ENCODE measurements around the gene BMP4.
"Not testable (repeated sequence)": the region's sequence is repeated elsewhere in the genome, so short reads cannot be mapped to it uniquely, and the experiment has no call there.

The BMP4 gene

DNA sequence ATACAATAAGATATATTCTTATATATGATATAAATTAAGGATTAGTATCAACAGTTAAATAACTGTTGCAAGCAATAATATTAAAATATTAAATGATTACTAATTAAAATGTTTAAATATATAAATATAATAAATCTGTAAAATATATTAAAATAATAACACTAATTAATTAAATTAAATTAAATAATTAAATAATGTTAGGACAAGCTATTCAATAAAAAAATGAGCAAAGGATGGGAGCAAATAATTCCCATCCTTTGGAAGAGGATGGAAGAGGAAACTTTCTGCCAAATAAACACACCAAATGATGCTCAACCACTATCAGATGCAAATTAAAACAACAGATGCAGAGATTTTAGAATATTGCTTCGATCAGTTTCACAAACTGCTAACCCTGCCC lies 39.4 kb upstream of the BMP4 start:
- H3K4me3 ChIP-seq (ENCODE audit: low read length), result no peak overlapping the region
- TF ChIP-seq, protein P1, sequence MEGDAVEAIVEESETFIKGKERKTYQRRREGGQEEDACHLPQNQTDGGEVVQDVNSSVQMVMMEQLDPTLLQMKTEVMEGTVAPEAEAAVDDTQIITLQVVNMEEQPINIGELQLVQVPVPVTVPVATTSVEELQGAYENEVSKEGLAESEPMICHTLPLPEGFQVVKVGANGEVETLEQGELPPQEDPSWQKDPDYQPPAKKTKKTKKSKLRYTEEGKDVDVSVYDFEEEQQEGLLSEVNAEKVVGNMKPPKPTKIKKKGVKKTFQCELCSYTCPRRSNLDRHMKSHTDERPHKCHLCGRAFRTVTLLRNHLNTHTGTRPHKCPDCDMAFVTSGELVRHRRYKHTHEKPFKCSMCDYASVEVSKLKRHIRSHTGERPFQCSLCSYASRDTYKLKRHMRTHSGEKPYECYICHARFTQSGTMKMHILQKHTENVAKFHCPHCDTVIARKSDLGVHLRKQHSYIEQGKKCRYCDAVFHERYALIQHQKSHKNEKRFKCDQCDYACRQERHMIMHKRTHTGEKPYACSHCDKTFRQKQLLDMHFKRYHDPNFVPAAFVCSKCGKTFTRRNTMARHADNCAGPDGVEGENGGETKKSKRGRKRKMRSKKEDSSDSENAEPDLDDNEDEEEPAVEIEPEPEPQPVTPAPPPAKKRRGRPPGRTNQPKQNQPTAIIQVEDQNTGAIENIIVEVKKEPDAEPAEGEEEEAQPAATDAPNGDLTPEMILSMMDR (conservative IDR thresholded peaks at IDR 0.05; ENCODE audit: low read depth, low read length), result no peak

DNA sequence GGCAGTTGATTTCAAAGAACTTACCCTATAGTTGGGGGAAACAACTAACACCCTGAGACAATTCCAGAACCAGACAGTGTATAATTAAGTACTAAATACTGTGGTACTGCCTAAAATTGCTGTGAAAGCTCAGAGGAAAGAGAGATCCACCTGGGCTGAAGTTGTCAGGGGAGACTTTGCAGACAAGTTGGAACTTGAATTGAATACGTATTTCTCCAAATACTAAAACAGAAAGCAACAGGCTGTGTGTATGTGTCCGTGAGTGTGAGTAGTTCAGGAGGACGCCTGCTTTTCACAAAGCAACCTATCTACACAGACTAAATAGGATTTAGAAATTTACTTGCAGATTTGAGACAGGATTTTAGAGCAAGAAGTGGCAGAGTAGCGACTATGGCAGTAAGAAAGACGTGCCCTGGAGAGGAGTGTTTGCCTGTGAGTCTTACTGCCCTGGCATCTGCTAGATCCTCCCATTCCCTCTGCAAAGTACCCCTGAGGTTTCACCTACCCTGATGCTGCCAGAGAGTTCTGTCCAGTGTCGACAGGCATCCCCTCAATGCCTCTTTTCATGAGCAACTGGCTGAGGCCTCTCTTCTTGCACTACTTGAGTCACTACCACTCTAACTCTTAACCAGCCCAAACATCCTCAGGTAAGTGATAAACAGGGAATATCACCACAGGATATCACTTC lies 37.4 kb upstream of the BMP4 start:
- TF ChIP-seq, protein P1 (conservative IDR thresholded peaks at IDR 0.05; ENCODE audit: low read depth, low read length), result no peak
- no peak overlapping the region for H3K4me3 ChIP-seq (ENCODE audit: low read length)
- DNase-seq (ENCODE audit: low read depth), result no peak

More for the DNA sequence above, 39.4 kb upstream of the BMP4 start:
- DNase-seq (ENCODE audit: low read depth), result no peak

DNA sequence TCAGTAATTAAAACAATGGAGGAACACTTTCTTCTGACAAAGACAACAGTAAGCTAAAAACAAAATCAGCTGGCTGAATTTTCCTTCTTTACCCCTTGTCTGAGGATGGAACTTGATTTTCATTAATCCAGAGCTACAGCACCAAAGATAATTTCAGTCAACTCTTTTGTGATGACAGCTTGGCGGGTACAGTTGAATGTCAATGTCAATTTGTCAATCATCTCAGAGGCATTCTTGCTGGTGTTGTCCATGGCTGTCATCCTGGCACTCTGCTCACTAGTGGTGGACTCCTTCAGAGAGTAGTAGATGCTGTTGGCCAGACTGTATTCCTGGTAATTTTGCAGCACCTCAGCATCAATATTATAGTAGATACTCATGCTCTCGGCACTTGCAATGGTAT lies 34.4 kb upstream of the BMP4 start:
- H3K4me3 ChIP-seq (ENCODE audit: low read length), result no peak overlapping the region
- TF ChIP-seq, protein P1 (conservative IDR thresholded peaks at IDR 0.05; ENCODE audit: low read depth, low read length), result no peak
- DNase-seq (ENCODE audit: low read depth), result no peak

DNA sequence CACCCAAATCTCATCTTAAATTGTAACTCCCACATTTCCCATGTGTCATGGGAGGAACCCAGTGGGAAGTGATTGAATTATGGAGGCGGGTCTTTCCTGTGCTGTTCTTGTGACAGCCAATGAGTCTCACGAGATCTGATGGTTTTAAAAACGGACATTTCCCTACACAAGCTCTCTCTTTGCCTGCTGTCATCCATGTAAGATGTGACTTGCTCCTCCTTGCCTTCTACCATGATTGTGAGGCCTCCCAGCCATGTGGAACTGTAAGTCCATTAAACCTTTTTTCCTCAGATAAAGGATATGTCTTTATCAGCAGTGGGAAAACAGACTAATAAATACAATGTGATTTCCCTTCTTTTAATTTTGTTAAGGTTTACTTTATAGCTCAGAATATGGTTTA lies 30.1 kb upstream of the BMP4 start:
- not testable (repeated sequence) for H3K4me3 ChIP-seq (ENCODE audit: low read length); DNase-seq (ENCODE audit: low read depth)

DNA sequence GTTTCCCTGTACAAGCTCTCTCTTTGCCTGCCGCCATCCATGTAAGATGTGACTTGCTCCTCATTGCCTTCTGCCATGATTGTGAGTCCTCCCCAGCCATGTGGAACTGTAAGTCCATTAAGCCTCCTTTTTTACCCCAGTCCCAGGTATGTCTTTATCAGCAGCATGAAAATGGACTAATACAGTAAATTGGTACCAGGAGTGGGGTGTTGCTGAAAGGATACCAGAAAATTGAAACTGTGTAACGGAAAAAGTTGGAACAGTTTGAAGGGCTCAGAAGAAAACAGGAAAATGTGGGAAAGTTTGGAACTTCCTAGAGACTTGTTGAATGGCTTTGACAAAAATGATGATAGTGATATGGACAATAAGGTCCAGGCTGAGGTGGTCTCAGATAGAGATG lies 28.3 kb upstream of the BMP4 start:
- DNase-seq (ENCODE audit: low read depth), result not testable (repeated sequence)

DNA sequence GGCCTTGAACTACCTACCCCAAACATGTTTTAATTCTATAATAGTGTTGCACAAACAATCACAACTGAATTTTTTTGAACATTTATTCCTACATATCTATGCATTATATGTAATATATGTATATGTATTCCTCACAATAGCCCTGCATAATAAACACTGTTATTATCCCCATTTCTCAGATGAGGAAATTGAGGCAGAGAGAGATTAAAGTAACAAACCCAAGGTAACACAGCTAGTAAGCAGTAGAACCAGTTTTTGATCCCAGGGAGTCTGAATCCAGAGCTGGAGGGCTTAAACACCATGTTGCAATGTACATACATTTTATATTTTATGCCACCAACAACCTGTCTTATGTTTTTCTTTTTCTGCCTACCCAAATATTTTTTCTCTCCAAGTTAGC lies 26.5 kb upstream of the BMP4 start:
- no peak overlapping the region for H3K4me3 ChIP-seq (ENCODE audit: low read length)
- DNase-seq (ENCODE audit: low read depth), result no peak
- TF ChIP-seq, protein P1 (conservative IDR thresholded peaks at IDR 0.05; ENCODE audit: low read depth, low read length), result no peak

More for the DNA sequence above, 28.3 kb upstream of the BMP4 start:
- H3K4me3 ChIP-seq (ENCODE audit: low read length), result not testable (repeated sequence)

DNA sequence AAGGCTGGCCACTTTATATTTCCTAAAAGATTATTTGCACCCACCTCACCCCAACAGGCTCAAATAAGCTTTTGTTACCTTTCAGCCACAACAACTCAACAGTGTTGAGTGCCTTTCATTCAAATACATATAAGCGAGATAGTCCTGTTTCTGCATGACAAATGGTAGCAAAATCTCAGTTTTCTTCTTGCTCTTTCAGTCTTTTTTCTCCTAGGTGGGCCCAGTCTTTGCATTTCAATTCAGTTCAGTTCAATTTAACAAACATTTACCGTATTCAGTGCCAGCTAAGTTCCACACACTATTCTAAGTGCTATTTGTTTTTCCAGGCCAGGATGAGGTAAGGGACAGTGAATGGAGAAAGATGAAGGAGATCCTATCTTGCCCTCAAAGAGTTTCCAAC lies 25.9 kb upstream of the BMP4 start:
- H3K4me3 ChIP-seq (ENCODE audit: low read length), result no peak overlapping the region
- TF ChIP-seq, protein P1 (conservative IDR thresholded peaks at IDR 0.05; ENCODE audit: low read depth, low read length), result no peak
- DNase-seq (ENCODE audit: low read depth), result no peak

DNA sequence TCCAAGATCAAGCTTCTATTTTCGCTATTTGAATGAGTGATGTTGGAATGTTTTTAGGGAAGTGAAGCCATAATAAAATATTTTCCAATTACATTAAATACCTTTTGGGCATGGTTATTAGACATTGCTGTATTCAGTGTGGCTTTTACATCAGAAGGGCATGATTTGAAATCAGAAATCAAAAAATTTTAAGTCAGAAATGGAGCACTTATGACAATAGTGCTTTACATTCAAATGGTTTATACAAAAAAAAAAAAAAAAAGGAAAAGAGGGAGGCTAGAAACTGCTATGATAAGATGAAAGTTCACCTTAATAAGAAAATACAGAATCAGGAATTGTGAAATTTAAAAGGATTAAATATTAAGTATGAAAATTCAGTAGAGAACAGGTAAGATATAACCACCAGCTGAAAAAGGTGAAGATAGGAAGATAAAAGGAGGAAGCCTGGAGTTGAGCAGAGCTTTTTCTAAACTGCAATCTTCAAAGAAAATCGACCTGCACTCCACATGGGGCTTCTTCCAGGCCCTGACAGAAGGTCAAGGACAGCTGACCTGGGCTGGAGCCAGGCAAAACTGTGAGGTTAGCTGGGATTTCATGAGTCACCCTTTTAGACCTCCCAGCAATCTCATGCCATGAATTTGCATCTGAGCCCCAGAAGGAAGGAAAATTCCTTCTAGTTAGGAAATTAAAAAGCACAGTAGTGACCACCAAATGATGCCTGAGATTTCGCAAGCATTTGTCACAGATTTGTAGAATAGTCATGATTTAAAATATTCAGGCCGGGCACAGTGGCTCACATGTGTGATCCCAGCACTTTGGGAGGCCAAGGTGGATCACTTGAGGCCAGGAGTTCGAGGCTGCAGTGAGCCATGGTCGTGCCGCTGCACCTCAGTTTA lies 23.4 kb upstream of the BMP4 start:
- no peak overlapping the region for H3K4me3 ChIP-seq (ENCODE audit: low read length)
- TF ChIP-seq, protein P1 (conservative IDR thresholded peaks at IDR 0.05; ENCODE audit: low read depth, low read length), result no peak
- DNase-seq (ENCODE audit: low read depth), result peak; percentile 79

All from retinal pigment epithelial cell (primary cell).